Renal cortex interstitium (tissue), 11 donors: ENCODE measurements around the gene EIPR1. TPM values are rescaled to one million over a fixed set of nuclear protein-coding genes. Genes with fewer than 3 reads are reported as not detected.
"Not testable (repeated sequence)": the region's sequence is repeated elsewhere in the genome, so short reads cannot be mapped to it uniquely, and the experiment has no call there.

Experiments used
- DNase-seq, 11 donors: peaks; one replicate each; pipeline ENCODE4 v3.0.0-alpha.2; 2013; ENCODE audit warnings: low read depth in 9 of 11, low spot score in 4 of 11; ENCODE audit errors: extremely low read depth in 1 of 11
- polyA plus RNA-seq, 3 donors: library from polyadenylated mRNA; unstranded; fragments of 120-200 nt; gene quantifications; one replicate each; pipeline ENCODE4 v1.2.1, GENCODE V29; 2013; ENCODE audit not compliant: insufficient read length in 3 of 3

The EIPR1 gene
- polyA plus RNA-seq, 3 donors: 20.9 to 27.1 (median 26.0) TPM

DNA sequence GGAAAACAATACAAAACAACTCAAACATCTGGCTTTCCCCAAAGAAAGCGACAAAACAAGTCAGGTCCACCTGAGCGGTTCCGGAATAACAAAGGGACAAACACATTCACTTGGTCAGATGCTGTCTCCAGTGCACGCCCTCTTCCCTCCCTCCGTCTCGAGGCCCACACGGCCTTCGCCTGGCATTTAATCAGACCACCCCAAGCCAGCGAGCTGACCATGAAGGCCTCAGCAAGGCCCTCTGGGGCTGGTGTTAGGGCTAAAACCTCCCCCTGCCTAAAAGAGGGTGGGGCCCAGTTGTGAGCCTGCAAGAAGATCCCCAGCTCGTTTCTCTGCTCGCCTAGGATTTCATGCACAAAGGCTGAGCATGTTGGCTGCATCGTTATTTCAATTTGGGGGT lies 180.3 kb downstream of the EIPR1 start:
- no peak for DNase-seq

GRCh38 chr2:3196716-3197115 lies 180.9 kb downstream of the EIPR1 start:
- DNase-seq: no peak

GRCh38 chr2:3195641-3196476 lies 181.8 kb downstream of the EIPR1 start:
- DNase-seq: no peak

DNA sequence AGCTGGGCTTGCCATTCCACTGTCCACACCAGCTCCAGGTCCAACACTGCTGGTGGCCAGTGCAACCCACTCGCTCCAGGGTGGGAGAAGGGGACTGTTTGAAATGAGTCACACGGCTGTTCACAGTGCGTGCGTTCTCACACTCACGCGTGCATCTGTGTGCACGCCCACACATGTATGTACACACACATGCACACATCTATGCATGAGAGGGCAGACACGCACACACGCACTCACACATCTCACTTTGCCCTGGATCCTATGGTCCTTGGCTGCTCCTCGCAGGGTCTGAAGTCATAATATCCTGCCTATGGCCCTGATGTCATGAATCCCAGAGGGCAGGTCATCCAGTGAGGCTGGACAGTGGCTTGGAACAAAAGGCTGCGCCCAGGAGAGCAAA lies 182.8 kb downstream of the EIPR1 start:
- DNase-seq: no peak

GRCh38 chr2:3193443-3194330 lies 183.9 kb downstream of the EIPR1 start:
- no peak for DNase-seq

- no peak for DNase-seq
Observed at GRCh38 chr2:3192920-3193319, 184.7 kb downstream of the EIPR1 start.

DNA sequence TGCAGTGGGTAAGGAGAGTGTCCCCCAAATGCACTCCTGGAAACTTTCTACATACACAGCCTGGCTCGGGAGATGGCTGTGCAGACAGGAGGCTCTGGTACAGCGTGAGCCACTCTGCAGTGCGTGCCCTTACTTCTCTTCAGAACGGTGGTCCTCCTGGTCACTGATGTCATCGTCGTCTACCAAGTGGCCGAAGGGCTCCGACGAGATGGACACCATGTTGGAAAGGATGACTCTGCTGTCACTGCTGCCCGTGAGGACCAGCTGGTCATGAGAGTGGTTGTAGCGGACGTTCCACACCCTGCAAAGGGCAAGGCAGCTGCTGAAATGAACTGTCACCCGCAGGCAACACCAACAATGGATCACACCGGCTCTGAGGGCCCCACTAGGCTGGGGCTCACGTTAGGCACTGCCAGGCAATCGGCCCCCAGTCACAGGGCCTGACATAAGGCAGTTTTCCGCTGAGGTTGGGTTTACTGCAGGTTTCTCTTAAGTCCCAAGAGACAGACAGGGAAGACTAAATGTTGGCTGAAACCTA lies 185.3 kb downstream of the EIPR1 start:
- no peak for DNase-seq

- no peak for DNase-seq
Observed at GRCh38 chr2:3189961-3190360, 187.7 kb downstream of the EIPR1 start.

DNA sequence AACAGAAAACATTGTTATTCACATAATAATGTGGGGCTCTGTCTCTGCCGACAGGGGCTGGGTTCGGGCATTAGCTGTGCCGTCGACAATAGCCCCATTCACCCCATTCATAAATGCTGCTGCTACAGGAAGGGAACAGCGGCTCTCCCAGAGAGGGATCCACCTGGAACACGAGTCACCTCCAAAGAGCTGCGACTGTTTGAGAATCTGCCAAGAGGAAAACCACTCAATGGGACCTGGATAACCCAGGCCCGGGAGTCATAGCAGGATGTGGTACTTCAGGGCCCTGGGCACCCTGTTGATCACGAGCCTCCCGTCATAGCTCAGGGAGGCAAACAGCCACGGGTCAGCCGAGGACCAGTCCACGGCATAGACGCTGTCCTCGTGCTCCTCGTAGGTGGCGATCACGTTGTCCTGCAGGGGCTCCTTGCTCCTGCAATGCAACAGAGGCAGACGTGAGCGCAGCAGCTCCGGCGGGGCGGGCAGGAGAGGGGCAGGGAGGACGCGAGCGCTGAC lies 188.5 kb downstream of the EIPR1 start:
- DNase-seq: no peak

DNA sequence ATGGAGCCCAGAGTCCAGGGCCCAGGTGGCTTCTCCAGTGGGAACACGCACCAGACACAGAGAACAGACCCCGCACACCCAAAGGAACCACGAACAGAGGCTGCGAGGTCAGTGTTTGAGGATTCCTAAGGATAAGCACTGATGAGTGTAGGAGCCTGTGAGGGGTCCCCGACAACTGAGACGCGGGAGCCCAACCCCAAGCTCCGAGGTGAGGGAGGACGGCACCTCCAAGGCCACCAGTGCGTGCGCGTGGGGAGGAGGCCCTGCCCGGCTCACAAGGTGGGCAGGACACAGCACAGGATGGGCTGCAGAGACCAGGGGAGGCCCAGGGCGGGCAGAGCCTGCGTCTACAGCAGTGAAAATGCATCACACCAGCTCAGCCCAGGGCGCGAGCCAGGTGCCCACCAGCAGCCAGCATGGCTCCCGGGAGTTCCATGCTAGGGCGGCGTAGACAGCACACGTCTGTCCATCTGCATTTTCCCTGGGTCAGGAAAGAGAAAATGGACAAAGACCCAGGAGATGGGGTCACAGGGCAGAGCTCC lies 189.1 kb downstream of the EIPR1 start:
- DNase-seq: no peak

- DNase-seq: no peak
Observed at GRCh38 chr2:3187467-3187866, 190.2 kb downstream of the EIPR1 start.

DNA sequence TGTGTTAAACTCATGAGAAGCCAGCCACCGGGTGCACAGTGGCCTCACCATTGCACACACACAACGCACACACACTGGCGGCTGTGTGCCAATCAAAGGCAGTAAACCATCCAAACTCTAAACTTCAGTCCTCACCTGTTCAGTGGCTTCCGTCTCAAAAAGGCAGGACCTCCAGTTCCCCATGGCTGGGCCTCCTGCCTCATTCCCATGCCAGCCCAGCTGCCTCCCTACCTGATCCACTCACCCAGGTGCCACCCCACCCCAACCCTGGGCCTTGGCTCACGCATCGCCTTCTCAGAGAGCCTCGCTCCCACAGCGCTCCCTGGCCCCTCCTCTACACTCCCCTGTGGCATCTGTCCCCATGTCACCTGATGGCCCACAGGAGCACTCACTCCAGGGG lies 190.9 kb downstream of the EIPR1 start:
- DNase-seq: no peak

DNA sequence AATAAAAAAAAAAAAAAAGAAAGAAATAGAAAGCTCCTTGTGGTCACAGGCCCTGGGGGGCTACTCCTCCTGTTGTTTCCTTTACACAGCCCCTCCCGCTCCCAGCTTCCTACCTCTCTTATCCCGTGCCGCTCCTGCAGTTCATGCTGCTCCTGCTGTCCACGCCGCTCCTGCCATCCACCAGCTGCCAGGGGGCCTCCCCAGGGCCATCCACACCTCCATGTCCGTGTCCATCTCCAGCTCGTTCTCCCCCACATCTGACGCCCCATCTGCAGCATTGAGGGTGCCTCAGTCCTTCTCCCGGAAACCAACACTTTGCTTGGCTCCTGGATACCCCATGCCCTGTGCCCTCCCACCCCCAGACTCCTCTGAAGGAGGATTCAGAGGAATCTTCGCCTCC lies 191.7 kb downstream of the EIPR1 start:
- no peak for DNase-seq

DNA sequence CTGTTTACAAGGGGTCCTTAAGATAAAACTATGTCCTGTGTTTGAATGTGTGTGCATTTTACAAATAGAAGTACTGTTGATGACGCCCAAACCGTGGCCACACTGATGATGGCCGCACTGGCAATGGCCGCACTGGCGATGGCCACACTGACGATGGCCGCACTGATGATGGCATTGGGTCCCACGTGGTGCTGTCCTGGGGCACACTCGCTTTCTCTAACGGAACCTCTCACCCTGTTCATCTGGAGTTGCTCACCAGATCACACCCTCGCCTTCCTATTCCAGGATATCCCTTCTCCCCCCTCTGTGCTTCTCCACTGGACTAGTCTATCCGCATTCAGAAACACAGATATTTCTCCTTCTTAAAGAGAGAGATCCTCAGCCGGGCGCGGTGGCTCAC lies 192.4 kb downstream of the EIPR1 start:
- no peak for DNase-seq

DNA sequence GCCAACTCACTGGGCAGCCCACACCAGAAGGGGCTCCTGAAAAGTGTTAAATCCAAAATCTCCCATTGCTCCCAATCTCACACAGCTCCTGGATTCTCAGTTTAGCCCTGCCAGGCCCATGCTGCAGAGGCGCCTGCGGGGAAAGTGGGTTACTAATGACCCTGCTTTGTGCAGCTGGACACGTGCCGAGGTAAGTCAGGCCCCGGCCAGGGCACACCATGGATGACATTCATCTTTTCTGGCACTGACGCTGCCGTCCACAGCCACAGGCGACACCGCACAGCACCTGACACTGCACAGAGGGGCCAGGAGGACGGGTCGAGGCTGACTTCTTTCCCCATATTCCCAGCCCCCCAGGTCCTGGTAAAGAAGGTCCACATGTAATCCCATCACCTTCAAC lies 193.5 kb downstream of the EIPR1 start:
- no peak for DNase-seq

- no peak for DNase-seq
Observed at GRCh38 chr2:3183766-3184165, 193.9 kb downstream of the EIPR1 start.

GRCh38 chr2:3182848-3183247 lies 194.8 kb downstream of the EIPR1 start:
- no peak for DNase-seq

DNA sequence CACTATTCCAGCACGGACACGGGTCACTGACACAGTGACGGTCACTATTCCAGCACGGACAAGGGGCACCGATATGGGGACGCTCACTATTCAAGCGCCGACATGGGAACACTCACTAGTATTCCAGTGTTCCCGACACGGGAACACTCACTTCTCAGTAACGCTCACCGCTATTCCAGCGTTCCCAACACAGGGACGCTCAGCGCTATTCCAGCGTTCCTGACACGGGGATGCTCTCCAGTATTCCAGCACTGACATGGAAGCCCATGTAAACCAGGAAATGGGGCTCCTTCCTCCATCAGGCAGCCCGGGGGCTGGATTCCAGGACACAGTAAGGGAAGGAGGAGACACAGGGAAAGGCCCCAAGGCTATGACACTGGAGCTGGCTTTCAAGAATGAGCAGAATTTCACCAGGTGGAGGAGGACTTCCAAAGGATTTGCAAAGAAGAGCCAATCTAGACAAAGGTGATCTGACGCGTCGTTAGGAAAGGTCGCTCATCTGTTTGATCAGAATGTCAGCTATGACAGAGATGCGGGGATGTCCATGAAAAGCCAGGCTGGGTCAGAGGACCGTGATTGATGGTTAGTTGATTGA lies 196.1 kb downstream of the EIPR1 start:
- no peak for DNase-seq

DNA sequence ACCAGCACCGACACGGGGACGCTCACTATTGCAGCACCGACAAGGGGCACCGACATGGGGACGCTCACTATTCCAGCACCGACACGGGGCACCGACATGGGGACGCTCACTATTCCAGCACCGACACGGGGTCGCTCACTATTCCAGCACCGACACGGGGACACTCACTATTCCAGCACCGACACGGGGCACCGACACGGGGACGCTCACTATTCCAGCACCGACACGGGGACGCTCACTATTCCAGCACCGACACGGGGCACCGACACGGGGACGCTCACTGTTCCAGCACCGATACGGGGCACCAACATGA lies 196.8 kb downstream of the EIPR1 start:
- DNase-seq: not testable (repeated sequence)
